CD4-positive, alpha-beta T cell treated with Interleukin-17A for 4 hours (primary cell): ENCODE results near the gene GHITM.
A peak's percentile ranks its signal among the peaks of the same experiment; 100 is the strongest.
"Not testable (repeated sequence)": the region's sequence is repeated elsewhere in the genome, so short reads cannot be mapped to it uniquely, and the experiment has no call there.

Experiments used
- DNase-seq: peaks from one replicate; pipeline ENCODE4 v3.0.0-alpha.2; 2020; ENCODE audit warnings: mixed read lengths

The GHITM gene, protein sequence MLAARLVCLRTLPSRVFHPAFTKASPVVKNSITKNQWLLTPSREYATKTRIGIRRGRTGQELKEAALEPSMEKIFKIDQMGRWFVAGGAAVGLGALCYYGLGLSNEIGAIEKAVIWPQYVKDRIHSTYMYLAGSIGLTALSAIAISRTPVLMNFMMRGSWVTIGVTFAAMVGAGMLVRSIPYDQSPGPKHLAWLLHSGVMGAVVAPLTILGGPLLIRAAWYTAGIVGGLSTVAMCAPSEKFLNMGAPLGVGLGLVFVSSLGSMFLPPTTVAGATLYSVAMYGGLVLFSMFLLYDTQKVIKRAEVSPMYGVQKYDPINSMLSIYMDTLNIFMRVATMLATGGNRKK

GRCh38 chr10:84139126-84140035, at the start of gene GHITM:
TSS of gene GHITM (plus strand) at chr10:84139509. CDS start at chr10:84141501, 1,992 bp downstream.
- DNase-seq: peak; percentile 99

GRCh38 chr10:84095811-84096497, 43.4 kb upstream of the GHITM start:
- no peak for DNase-seq

- DNase-seq: no peak
These were observed 41.4 kb upstream of the GHITM start for GRCh38 chr10:84097787-84098353.

- no peak for DNase-seq
These were observed 40.6 kb upstream of the GHITM start for GRCh38 chr10:84098667-84099066.

GRCh38 chr10:84101042-84101441, 38.3 kb upstream of the GHITM start:
- DNase-seq: no peak

GRCh38 chr10:84108797-84109196, 30.5 kb upstream of the GHITM start:
- no peak for DNase-seq

- DNase-seq: not testable (repeated sequence)
These were observed 29.5 kb upstream of the GHITM start for GRCh38 chr10:84109772-84110171.

DNA sequence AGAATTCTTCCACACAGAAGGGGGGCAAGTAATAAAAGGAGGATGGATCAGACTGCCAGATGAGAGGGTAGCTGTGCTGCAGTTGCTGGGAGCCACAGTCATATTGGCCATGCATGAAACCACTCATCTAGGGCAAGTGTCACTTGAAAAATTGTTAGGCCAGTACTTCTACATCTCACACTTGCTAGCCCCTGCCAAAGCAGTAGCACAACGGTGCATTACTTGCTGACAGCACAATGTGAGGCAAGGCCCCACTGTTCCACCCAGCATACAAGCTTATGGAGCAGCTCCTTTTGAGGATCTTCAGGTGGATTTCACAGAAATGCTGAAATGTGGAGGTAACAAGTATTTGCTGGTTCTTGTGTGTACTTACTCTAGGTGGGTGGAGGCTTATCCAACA, 25.8 kb upstream of the GHITM start:
- not testable (repeated sequence) for DNase-seq

GRCh38 chr10:84114088-84114667, 25.1 kb upstream of the GHITM start:
- no peak for DNase-seq

- not testable (repeated sequence) for DNase-seq
These were observed 22.1 kb upstream of the GHITM start for GRCh38 chr10:84117204-84117603.

DNA sequence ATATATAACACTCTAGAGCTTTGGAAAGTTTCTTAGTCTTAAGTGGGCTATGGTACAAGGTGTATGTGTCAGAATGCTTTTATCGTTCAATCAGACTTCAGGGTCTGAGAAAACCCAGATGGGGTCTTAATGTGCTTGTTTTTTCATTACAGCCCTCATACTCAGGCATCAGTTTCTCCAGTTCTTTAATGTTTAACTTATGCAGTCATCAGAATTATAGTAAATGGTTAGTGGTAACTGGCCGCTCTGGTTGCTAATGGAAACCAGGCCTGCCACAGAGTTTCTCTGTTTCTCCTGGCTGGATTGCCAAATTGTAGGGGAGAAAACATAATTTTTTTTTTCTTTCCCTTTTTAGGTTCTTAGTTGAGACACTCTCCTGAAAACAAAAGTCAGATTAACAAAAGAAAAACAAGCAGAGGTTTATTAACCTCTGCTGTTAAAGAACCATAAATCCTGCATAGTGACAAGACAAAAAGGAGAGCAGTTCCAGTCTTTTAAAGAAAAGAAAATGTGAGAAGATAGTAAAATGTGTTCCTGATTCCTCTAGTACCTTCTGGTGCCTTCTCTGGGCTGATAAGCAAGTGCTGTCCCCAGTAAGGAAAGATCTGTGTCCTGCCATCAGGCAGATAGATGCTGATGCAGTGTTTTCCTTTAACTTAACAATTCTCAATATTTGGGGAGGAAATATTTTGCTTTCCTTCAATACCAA, 21.5 kb upstream of the GHITM start:
- DNase-seq: no peak

DNA sequence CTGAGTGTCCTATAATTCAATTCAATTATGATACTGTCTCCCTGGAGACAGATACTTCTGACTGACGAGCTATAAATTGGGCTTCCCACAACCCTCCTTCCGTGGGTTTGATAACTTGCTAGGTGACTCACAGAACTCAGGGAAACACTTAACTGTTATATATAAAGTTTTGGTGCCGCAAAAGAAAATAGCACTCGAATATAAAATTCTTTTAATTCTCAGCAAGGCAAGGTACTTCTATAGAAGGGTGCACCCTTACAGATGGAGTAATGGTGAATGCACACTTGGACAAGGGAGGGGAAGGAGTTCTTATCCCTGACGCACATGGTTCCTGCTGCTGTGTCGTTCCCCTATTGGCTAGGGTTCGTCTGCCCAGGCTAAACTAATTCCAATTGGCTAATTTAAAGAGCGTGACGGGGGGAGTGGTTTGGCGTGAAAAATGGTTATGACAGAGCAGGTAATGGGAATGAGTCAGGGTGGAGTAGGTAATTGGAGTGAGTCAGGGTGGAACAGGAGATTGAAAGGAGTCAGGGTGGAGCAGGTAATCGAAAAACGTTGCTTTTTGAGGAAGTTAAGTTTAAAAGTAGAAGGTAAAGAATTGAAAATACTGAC, 20.8 kb upstream of the GHITM start:
- no peak for DNase-seq

DNA sequence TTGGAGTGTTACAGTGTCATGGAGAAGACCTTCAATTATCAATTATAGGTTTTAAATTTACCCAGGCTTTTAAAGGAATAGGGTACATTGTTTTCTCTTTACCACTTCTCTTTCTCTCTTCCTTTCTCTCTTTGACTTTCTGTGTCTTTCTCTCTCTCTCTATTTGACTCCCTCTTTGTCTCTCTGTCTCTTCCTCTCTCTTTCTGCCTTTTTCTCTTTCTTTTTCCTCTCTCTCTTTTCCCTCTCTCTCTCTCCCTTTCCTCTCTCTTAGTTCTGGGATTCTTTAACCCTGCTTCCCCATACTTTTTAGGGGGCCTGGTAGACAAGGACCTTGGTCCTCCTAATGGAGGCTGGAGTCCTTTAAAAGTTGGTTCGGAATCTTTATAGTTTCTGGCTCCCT, 15.9 kb upstream of the GHITM start:
- no peak for DNase-seq

DNA sequence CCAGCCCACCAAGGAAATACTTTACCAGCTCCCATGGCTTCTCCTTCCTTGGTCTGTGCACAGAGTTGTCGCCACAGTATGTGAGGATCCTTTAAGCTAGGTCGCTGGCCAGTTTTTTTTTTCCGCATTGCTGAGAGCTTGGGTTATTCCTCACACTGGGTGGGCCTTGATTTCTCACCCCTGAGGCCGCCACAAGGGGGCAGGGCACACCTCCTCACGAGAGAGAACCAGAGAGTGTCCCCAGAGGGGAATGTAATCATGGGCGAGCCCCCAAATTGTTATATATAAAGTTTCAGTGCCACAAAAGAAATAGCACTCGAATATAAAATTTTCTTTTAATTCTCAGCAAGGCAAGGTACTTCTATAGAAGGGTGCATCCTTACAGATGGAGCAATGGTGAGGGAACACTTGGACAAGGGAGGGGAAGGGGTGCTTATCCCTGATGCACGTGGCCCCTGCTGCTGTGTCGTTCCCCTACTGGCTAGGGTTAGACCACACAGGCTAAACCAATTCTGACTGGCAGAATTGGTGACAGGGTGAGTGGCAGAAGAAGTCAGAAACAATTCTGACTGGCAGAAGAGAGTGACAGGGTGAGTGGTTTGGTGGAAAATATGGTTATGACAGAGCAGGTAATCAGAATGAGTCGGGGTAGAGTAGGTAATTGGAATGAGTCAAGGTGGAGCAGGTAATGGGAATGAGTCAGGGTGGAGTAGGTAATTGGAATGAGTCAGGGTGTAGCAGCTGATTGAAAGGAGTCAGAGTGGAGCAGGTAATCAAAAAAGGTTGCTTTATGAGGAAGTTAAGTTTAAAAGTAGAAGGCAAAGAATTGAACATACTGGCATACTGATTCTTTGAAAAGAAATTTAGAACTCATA, 13.2 kb upstream of the GHITM start:
- DNase-seq: not testable (repeated sequence)

DNA sequence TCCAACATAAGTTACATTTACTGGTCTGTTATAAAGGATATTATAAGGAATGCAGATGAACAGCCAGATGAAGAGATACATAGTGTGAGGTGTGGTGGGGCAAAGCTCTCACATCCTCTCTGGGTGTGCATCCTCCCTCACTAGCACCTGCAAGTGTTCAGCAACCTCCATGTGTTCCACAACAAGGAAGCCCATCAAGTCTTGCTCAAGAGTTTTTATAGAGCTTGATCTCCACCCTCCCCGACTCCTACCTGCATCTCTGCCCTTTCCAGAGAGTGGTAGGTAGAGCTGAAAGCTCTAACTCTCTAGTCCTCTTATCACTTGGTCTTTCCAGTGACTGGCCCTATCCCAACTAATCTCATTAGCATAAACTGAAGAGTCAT, 12.5 kb upstream of the GHITM start:
- DNase-seq: no peak

- no peak for DNase-seq
These were observed 3.5 kb upstream of the GHITM start for GRCh38 chr10:84135836-84136235.

DNA sequence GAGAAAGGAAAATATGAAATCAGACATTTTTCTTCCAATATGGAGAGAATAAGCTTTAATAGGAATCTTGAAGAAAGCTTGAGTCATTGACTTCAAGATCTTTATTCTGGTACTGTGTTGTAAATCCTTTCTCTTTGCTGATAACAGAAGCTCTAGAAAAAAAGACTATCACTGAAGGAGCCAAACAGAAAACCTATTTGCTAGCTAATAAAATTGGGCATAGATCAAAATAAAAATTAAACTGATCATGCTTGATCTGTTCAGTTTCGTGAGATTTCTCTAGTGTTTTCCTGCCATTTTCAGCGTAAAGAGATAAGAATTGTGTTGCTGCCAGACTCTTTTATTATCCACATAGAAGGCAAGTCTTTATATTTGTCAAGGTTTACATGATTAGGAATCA, 1.5 kb upstream of the GHITM start:
- DNase-seq: no peak

GRCh38 chr10:84138478-84139125, 707 bp upstream of the GHITM start:
- peak; percentile 48 for DNase-seq

GRCh38 chr10:84140036-84140379, 699 bp downstream of the GHITM start:
- DNase-seq: no peak

- DNase-seq: no peak
These were observed 8.0 kb downstream of the GHITM start for GRCh38 chr10:84147347-84147746.
